COR-L47 (cell line): ENCODE results near the gene CHST15.

Experiments used
- DNase-seq: peaks from one replicate; lab custom pipeline; 2025; lab: John Stamatoyannopoulos, UW

The CHST15 gene

DNA sequence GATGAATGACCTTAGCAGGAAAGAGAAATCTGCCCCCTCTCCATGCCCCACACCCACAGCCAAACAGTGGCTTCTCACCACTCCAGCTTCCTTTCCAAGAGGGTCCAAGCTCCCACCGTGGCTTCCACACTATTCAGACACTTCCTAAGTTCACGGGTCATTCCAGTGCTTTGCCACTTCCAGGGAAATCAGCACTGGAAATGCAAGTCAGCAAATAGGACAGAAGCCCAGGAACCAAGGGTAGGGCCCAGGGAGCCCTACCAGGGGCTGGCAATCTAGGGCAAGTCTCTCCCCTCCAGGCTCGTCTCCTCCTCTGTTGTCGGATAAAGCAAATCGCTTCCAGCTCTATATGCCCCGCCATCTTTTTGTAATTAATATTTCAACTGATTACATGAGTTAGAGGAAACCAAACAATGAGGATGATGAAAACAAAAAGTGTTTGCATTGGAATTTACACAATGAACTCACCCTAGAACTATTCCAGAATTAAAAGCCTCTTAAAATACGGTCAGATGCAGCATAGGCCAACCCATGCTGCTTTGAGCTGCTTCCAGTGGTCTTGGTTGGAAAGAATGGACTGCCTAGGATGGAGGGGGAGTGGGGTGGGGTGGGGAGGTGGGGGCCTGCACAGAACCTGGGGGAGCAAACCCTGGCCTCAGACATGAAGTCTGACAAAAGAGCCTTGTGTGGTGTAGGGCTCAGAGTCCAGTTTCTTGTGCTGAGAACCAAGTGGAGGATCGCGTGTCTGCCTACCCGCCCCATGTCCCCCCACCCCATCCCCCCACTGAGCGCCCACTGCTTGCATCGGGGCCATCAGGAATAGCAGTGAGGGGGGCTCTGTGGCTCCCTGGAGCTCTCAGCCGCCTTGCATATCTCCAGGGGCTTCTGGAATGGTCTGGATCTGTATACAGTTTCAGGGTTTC is 127.2 kb downstream of the CHST15 start:
- DNase-seq: no peak

DNA sequence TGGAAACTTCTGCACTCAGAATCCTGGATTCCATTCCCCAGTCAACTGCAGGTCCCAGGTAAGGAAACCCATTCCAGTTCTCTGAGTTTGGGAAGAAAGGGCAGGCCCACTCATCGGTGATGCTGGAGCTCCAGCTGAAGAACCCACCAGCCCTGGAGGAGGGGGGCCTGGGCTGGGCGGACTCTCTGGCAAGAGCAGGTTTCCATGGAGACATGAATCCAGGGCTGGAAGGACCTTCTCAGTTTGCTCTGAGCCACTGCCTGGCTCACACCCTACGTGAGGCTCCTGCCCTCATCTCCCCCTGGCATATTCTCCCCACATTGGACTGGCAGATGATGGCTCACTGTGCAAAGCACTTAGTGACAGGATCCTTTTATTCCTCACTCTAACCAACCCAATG is 128.4 kb downstream of the CHST15 start:
- no peak for DNase-seq

DNA sequence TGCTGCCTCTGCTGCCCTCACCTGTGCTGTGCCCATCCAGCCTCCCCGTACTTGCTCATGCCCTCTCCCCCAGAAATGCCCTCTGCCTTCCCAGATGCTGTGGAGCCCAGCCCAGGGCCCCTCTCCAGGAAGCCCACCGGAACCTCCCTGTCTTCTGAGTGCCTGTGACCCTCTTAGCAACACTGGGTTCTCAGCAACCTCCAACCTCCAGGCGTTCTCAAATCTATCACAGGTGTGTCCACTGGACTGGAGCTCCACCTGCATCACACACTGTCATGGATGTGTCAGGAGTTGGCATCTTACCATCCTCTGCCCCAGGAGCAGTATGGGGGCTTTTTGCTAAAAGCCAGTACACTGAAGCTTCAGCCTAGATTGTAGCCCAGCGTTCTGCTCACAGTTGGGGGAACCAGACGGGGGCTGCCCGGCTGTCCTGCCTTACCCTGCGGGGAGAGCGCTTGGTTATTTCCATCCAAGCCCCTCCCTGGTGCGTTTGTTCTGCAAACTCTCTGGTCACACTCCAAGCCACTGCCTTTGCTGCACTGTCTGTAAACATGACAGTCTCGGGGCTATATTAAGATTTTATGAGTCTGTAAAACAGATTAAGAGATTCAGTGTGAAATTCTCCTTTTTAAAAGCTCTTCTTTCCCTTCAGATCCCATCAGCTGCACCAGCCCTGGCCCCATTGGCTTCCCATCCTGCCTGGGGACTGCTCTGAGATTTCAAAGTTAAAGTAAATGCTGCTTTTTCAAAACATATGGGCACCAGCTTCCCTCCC is 130.5 kb downstream of the CHST15 start:
- DNase-seq: no peak

DNA sequence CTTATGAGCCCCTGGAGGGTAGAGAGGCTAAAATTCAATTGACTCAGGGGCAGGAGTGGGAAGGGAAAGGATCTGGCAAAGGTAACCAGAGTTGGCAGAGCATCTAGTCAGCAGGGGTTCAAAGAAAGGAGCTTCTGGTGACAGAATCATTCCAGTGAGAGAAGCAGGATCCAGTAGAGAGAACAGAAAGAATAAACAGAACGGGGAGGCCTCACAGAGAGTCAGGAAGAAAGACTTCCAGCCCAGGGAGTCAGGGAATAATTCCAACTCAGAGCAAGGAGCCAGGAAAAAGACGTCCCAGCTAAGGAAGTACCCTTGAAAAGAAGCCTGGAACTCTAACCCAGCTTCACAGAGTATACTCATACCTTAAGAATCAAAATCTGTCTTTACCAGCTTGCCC is 135.2 kb downstream of the CHST15 start:
- no peak for DNase-seq
